NCI-H1436 treated with DMSO at 0.1 percent for 48 hours (cell line): ENCODE data around the gene RPS15A.
"Not testable (repeated sequence)": the region's sequence is repeated elsewhere in the genome, so short reads cannot be mapped to it uniquely, and the experiment has no call there.

Source experiments
- DNase-seq: peaks from one replicate; lab custom pipeline; 2025; lab: John Stamatoyannopoulos, UW

RPS15A gene

DNA sequence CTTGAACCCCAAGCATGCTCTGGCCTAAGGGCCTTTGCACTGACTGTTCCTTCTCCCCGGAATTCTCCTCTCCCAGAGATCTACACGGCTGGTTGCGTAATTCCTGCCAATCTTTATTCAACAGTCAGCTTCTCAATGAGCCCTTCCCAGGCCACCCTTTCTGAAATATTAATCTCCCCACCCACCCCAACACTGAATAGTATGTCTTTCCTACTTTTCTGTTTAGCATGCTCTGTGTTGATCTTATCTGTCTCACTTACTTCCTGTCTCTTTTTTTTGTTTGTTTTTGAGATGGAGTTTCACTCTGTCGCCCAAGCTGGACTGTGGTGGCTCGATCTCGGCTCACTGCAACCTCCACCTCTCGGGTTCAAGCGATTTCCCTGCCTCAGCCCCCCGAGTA lies 33.5 kb downstream of the RPS15A start:
- not testable (repeated sequence) for DNase-seq

DNA sequence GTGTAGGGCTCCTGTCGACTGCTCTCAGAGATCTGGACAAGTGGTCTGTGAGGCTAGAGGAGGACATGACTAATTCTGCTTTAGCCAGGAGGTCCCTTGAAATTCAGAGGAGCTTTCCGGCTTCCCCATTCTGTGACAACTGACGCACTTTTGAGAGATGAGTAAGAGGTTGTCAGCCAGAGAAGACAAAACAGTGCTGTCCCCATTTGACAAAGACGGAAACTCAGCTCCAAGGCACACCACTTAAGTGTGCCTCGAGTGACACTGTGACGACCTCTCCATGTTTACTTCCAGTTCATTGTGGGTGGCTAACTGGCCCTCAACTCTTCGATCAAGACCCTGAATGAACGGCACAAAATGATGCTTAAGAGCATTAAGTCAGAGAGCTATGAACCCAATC lies 47.3 kb downstream of the RPS15A start:
- DNase-seq: not testable (repeated sequence)

DNA sequence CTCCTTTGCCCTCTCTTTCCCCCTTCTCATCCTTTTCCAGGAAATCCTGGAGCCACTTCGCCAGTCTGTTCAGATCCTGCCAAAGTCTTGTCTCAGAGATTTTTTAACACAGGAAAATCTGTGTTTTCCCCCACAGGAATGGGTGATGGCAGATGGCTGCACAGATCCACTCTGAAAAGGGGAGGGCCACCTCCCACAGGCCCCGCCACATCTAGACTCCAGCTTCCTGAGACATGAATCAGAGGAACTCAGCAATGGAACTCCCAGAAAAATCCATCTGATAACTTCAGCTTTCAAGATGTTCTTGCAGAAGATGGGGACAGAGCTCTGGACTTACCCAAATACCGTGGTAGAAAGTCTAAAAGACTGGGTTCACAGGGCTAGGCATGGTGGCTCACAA lies 50.1 kb downstream of the RPS15A start:
- DNase-seq: not testable (repeated sequence)

DNA sequence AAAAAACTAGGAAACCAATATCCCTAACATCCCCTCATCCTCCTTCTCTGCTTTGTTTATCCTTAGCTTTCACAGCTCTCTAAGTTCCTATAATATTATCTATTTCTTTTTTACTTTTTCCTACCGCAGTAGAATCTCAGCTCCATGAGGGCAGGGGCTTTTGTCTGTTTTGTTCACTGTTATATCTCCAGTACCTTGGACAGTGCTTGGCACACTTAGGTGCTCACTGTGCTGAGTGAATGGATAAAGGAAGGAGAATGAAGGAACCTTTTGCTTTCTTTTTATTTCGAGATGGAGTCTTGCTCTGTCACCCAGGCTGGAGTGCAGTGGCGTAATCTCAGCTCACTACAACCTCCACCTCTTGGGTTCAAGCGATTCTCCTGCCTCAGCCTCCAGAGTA lies 51.4 kb downstream of the RPS15A start:
- not testable (repeated sequence) for DNase-seq

DNA sequence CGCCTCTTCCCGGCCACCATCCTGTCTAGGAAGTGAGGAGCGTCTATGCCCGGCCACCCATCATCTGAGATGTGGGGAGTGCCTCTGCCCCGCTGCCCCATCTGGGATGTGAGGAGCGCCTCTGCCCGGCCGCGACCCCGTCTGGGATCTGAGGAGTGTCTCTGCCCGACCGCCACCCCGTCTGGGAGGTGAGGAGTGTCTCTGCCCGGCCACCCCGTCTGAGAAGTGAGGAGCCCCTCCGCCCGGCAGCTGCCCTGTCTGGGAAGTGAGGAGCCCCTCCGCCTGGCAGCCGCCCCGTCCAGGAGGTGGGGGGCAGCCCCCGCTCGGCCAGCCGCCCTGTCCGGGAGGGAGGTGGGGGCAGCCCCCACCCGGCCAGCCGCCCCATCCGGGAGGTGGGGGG lies 55.9 kb downstream of the RPS15A start:
- DNase-seq: not testable (repeated sequence)
